ENCODE results near the gene MAML2. TPM values are rescaled to one million over a fixed set of nuclear protein-coding genes. Genes with fewer than 3 reads are reported as not detected.

MAML2 gene
- total and polyA plus RNA-seq, 2 of the 13 experiments (the other 11 are each of a cell fraction or from before 2014, with no cell fraction given), result 2.3 to 25.9 TPM

GRCh38 chr11:96342961-96343711, at the start of gene MAML2 (continued):
- TF ChIP-seq HNF4G (IDR thresholded peaks at IDR 0.05; ENCODE audit: borderline replicate concordance, low read depth, low read length), result no peak
- 0 out of 2 replicates have a peak, but pooled peaks have one; percentile 37 for TF ChIP-seq HNF4G (CRISPR knock-in tag; IDR thresholded peaks at IDR 0.05; ENCODE audit: borderline replicate concordance, low read depth)
- TF ChIP-seq ZBTB26 (CRISPR knock-in tag; IDR thresholded peaks at IDR 0.05; ENCODE audit: borderline replicate concordance), result no peak
- peak; percentile 59; the same call in 1 of the 2 replicates for TF ChIP-seq SALL1 (CRISPR knock-in tag; IDR thresholded peaks at IDR 0.05)
- TF ChIP-seq FOSL2 (CRISPR knock-in tag; IDR thresholded peaks at IDR 0.05), result peak; percentile 75
- no peak for TF ChIP-seq ZHX2 (IDR thresholded peaks at IDR 0.05; ENCODE audit: low read depth)
- no peak for TF ChIP-seq ZHX2 (CRISPR knock-in tag; IDR thresholded peaks at IDR 0.05; ENCODE audit: borderline replicate concordance)
- TF ChIP-seq ZZZ3 (CRISPR knock-in tag; IDR thresholded peaks at IDR 0.05; ENCODE audit: borderline replicate concordance), result no peak
- no peak for TF ChIP-seq ZNF703 (CRISPR knock-in tag; IDR thresholded peaks at IDR 0.05; ENCODE audit: borderline replicate concordance)
- TF ChIP-seq BCLAF1 (IDR thresholded peaks at IDR 0.05), result no peak
- TF ChIP-seq SCMH1 (CRISPR knock-in tag; IDR thresholded peaks at IDR 0.05; ENCODE audit: borderline replicate concordance), result no peak
- TF ChIP-seq ZFP36 (IDR thresholded peaks at IDR 0.05; ENCODE audit: borderline replicate concordance, low read depth, low read length, partially characterized antibody), result peak; percentile 14
- TF ChIP-seq U2AF1 (optimal IDR thresholded peaks at IDR 0.05; ENCODE audit: low read depth, low read length), result no peak
- no peak for TF ChIP-seq REPIN1 (CRISPR knock-in tag; IDR thresholded peaks at IDR 0.05; ENCODE audit: borderline replicate concordance, low read depth)
- TF ChIP-seq ELF1 (CRISPR knock-in tag; IDR thresholded peaks at IDR 0.05), result no peak
- 0 out of 2 replicates have a peak, but pooled peaks have one; percentile 9 for TF ChIP-seq ATF3 (CRISPR knock-in tag; IDR thresholded peaks at IDR 0.05)
- TF ChIP-seq ZBTB37 (CRISPR knock-in tag; IDR thresholded peaks at IDR 0.05), result no peak
